Measurements from ENCODE around the gene TMEM135. TPM values are rescaled to one million over a fixed set of nuclear protein-coding genes. Genes with fewer than 3 reads are reported as not detected.

Gene TMEM135
- total and polyA plus RNA-seq, 7 experiments from 2014 or later, result 3.4 to 26.8 (median 10.6) TPM

DNA sequence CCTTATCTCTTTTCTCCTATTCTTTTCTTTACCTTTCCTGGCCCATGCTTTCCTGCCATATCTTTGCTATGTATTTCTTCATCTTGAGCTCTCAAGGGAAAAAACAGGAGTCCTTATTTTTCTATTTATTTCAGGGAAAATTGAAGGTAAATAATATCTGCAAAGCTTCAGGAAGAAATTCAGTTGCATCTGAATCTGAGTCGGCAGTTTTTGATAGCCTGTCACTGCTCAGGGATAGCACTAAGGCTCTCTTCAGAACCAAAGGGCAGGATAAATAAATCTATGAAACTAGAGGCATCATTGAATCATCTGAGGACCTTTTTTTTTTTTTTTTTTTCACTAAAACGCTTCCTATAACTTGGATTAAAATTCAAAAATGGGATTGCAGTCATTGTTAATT is 288.9 kb downstream of the TMEM135 start:
- H3K27ac ChIP-seq (ENCODE audit: low read depth, low read length), result no peak overlapping the region
- no peak overlapping the region for H3K27ac Mint-ChIP-seq
- intact Hi-C loops (cut with micrococcal nuclease), result no loop called here
- H3K27me3 Mint-ChIP-seq, result no peaks in the 10 kb centered on the region
- H3K4me1 Mint-ChIP-seq, result no peaks in the 10 kb centered on the region
- DNase-seq (no peak), ATAC-seq (no peak)
- H3K9me3 ChIP-seq (ENCODE audit: control insufficient read depth in 2 of 3, low read length in 3 of 3), result no peaks in the 10 kb centered on the region
- H3K4me3 Mint-ChIP-seq, result no peak overlapping the region
- H3K27me3 ChIP-seq (ENCODE audit: control insufficient read depth in 2 of 2, insufficient read depth in 2 of 2, low read length in 2 of 2), result no peaks in the 10 kb centered on the region
- H3K4me3 ChIP-seq (ENCODE audit: low read length), result no peak overlapping the region
- ChIA-PET CTCF (no interaction called here), POLR2A (no interaction called here)
- peaks cover 0 to 5% (median 0%) of the 10 kb centered on the region in 11 donors for H3K9me3 Mint-ChIP-seq
- peaks cover 4 to 59% (median 46%) of the 10 kb centered on the region in 5 donors for H3K36me3 Mint-ChIP-seq
- H3K36me3 ChIP-seq (ENCODE audit: control insufficient read depth in 2 of 3, insufficient read depth in 3 of 3, low read length in 3 of 3), result peaks cover 0 to 8% (median 0%) of the 10 kb centered on the region in 3 experiments
- no peaks in the 10 kb centered on the region for H3K4me1 ChIP-seq (ENCODE audit: control insufficient read depth in 2 of 2, insufficient read depth in 2 of 2, low read length in 2 of 2)

DNA sequence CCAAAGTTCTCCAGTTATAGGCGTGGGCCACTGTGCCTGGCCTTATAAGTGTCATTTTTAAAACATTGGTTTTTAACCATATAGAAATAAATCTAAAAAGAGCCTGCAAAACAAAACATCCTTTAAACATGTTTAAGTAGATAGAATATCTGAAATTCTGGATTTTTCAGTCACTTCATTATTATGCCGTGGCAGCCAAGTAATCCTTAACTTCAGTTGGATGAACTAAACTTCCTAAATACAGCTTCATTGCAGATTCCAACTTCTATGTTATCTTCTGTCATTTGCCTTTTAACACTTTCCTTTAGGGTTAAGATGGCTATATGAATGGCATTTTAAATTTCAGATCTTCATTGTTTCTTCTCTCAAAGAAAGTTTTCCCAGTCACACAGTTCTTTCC is 291.4 kb downstream of the TMEM135 start:
- H3K4me3 ChIP-seq (ENCODE audit: low read length), result no peak overlapping the region
- Mint-ChIP-seq H3K4me3 (no peak overlapping the region), H3K27me3 (no peaks in the 10 kb centered on the region), H3K4me1 (no peaks in the 10 kb centered on the region), H3K36me3 (peaks cover 4 to 51% (median 42%) of the 10 kb centered on the region in 5 donors), H3K27ac (no peak overlapping the region), H3K9me3 (peaks cover 0 to 9% (median 2%) of the 10 kb centered on the region in 11 donors)
- DNase-seq (no peak), ATAC-seq (no peak)
- no peak overlapping the region for H3K27ac ChIP-seq (ENCODE audit: low read depth, low read length)
- H3K4me1 ChIP-seq (ENCODE audit: control insufficient read depth in 2 of 2, insufficient read depth in 2 of 2, low read length in 2 of 2), result no peaks in the 10 kb centered on the region
- intact Hi-C loops (cut with micrococcal nuclease), result no loop called here
- H3K27me3 ChIP-seq (ENCODE audit: control insufficient read depth in 2 of 2, insufficient read depth in 2 of 2, low read length in 2 of 2), result no peaks in the 10 kb centered on the region
- CTCF ChIA-PET, result no interaction called here
- no peaks in the 10 kb centered on the region for H3K36me3 ChIP-seq (ENCODE audit: control insufficient read depth in 2 of 3, insufficient read depth in 3 of 3, low read length in 3 of 3)
- POLR2A ChIA-PET, result no interaction called here
- H3K9me3 ChIP-seq (ENCODE audit: control insufficient read depth in 2 of 3, low read length in 3 of 3), result no peaks in the 10 kb centered on the region

- peaks cover 4 to 42% (median 35%) of the 10 kb centered on the region in 5 donors for H3K36me3 Mint-ChIP-seq
- POLR2A ChIA-PET, result no interaction called here
- Histone ChIP-seq H3K27me3 (ENCODE audit: control insufficient read depth in 2 of 2, insufficient read depth in 2 of 2, low read length in 2 of 2) (no peaks in the 10 kb centered on the region), H3K4me1 (ENCODE audit: control insufficient read depth in 2 of 2, insufficient read depth in 2 of 2, low read length in 2 of 2) (no peaks in the 10 kb centered on the region), H3K4me3 (ENCODE audit: low read length) (no peak overlapping the region), H3K9me3 (ENCODE audit: control insufficient read depth in 2 of 3, low read length in 3 of 3) (no peaks in the 10 kb centered on the region), H3K36me3 (ENCODE audit: control insufficient read depth in 2 of 3, insufficient read depth in 3 of 3, low read length in 3 of 3) (no peaks in the 10 kb centered on the region), H3K27ac (ENCODE audit: low read depth, low read length) (no peak overlapping the region)
- peaks cover 0 to 16% (median 2%) of the 10 kb centered on the region in 11 donors for H3K9me3 Mint-ChIP-seq
- no peaks in the 10 kb centered on the region for H3K4me1 Mint-ChIP-seq
- no peak for ATAC-seq
- H3K4me3 Mint-ChIP-seq, result no peak overlapping the region
- intact Hi-C loops (cut with micrococcal nuclease), result no loop called here
- DNase-seq, result no peak
- CTCF ChIA-PET, result no interaction called here
- H3K27ac Mint-ChIP-seq, result no peak overlapping the region
- H3K27me3 Mint-ChIP-seq, result no peaks in the 10 kb centered on the region
These were observed 292.5 kb downstream of the TMEM135 start for GRCh38 chr11:87330187-87330601.

- Histone ChIP-seq H3K4me1 (ENCODE audit: control insufficient read depth in 2 of 2, insufficient read depth in 2 of 2, low read length in 2 of 2) (no peaks in the 10 kb centered on the region), H3K27me3 (ENCODE audit: control insufficient read depth in 2 of 2, insufficient read depth in 2 of 2, low read length in 2 of 2) (no peaks in the 10 kb centered on the region), H3K9me3 (ENCODE audit: control insufficient read depth in 2 of 3, low read length in 3 of 3) (no peaks in the 10 kb centered on the region), H3K27ac (ENCODE audit: low read depth, low read length) (no peak overlapping the region), H3K36me3 (ENCODE audit: control insufficient read depth in 2 of 3, insufficient read depth in 3 of 3, low read length in 3 of 3) (no peaks in the 10 kb centered on the region), H3K4me3 (ENCODE audit: low read length) (no peak overlapping the region)
- ATAC-seq, result no peak
- POLR2A ChIA-PET, result no interaction called here
- no peak overlapping the region for H3K4me3 Mint-ChIP-seq
- H3K4me1 Mint-ChIP-seq, result no peaks in the 10 kb centered on the region
- CTCF ChIA-PET, result no interaction called here
- no peak for DNase-seq
- no peaks in the 10 kb centered on the region for H3K27me3 Mint-ChIP-seq
- peak overlapping the region in 1 of 9 donors; percentile 6 for H3K27ac Mint-ChIP-seq
- intact Hi-C loops (cut with micrococcal nuclease), result no loop called here
- peaks cover 2 to 32% (median 26%) of the 10 kb centered on the region in 5 donors for H3K36me3 Mint-ChIP-seq
- H3K9me3 Mint-ChIP-seq, result peaks cover 0 to 24% (median 3%) of the 10 kb centered on the region in 11 donors
These were observed 293.5 kb downstream of the TMEM135 start for GRCh38 chr11:87331273-87331672.

DNA sequence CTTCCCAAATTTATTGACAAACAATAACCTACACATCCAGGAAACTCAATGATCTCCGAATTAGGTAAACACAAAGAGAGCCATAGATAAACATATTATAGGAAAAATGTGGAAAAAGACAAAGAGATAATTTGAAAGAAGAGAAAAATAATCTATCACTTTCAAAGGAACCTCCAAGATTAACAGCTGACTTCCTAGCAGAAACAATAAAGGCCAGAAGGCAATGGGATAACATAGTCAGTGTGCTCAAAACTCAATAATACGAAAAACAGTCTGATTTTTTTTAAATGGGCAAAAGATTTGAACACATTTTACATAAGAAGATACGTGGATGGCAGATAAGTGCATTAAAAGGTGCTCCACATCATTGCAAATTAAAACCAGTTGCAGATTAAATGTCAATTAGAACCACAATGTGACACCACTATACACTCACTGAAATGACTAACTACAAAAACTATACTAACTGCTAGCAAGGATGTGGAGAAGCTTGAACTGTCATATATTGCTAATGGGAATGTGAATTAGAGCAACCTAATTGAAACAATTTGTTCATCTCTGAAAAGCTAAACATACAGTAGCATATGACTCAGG is 300.4 kb downstream of the TMEM135 start:
- H3K9me3 Mint-ChIP-seq, result peaks cover 10 to 55% (median 19%) of the 10 kb centered on the region in 11 donors

GRCh38 chr11:87339416-87339815 is 301.7 kb downstream of the TMEM135 start:
- Histone ChIP-seq H3K27ac (ENCODE audit: low read depth, low read length) (no peak overlapping the region), H3K4me3 (ENCODE audit: low read length) (no peak overlapping the region), H3K36me3 (ENCODE audit: control insufficient read depth in 2 of 3, insufficient read depth in 3 of 3, low read length in 3 of 3) (no peaks in the 10 kb centered on the region), H3K27me3 (ENCODE audit: control insufficient read depth in 2 of 2, insufficient read depth in 2 of 2, low read length in 2 of 2) (no peaks in the 10 kb centered on the region), H3K9me3 (ENCODE audit: control insufficient read depth in 2 of 3, low read length in 3 of 3) (peaks cover 0 to 19% (median 7%) of the 10 kb centered on the region in 3 experiments), H3K4me1 (ENCODE audit: control insufficient read depth in 2 of 2, insufficient read depth in 2 of 2, low read length in 2 of 2) (no peaks in the 10 kb centered on the region)
- intact Hi-C loops (cut with micrococcal nuclease), result no loop called here
- H3K36me3 Mint-ChIP-seq, result no peaks in the 10 kb centered on the region
- no peak for ATAC-seq
- peaks cover 9 to 46% (median 17%) of the 10 kb centered on the region in 11 donors for H3K9me3 Mint-ChIP-seq
- no peaks in the 10 kb centered on the region for H3K4me1 Mint-ChIP-seq
- no peak overlapping the region for H3K4me3 Mint-ChIP-seq
- DNase-seq, result no peak
- ChIA-PET CTCF (no interaction called here), POLR2A (no interaction called here)
- no peak overlapping the region for H3K27ac Mint-ChIP-seq
- no peaks in the 10 kb centered on the region for H3K27me3 Mint-ChIP-seq

More for the DNA sequence above, 300.4 kb downstream of the TMEM135 start:
- Histone ChIP-seq H3K9me3 (ENCODE audit: control insufficient read depth in 2 of 3, low read length in 3 of 3) (peaks cover 0 to 19% (median 7%) of the 10 kb centered on the region in 3 experiments), H3K4me3 (ENCODE audit: low read length) (no peak overlapping the region), H3K36me3 (ENCODE audit: control insufficient read depth in 2 of 3, insufficient read depth in 3 of 3, low read length in 3 of 3) (no peaks in the 10 kb centered on the region), H3K4me1 (ENCODE audit: control insufficient read depth in 2 of 2, insufficient read depth in 2 of 2, low read length in 2 of 2) (no peaks in the 10 kb centered on the region), H3K27me3 (ENCODE audit: control insufficient read depth in 2 of 2, insufficient read depth in 2 of 2, low read length in 2 of 2) (no peaks in the 10 kb centered on the region), H3K27ac (ENCODE audit: low read depth, low read length) (no peak overlapping the region)
- ChIA-PET CTCF (no interaction called here), POLR2A (no interaction called here)
- intact Hi-C loops (cut with micrococcal nuclease), result no loop called here
- Mint-ChIP-seq H3K36me3 (no peaks in the 10 kb centered on the region), H3K4me3 (no peak overlapping the region), H3K27ac (no peak overlapping the region), H3K27me3 (no peaks in the 10 kb centered on the region), H3K4me1 (no peaks in the 10 kb centered on the region)
- no peak for ATAC-seq
- no peak for DNase-seq

GRCh38 chr11:87347441-87347840 is 309.7 kb downstream of the TMEM135 start:
- ChIA-PET CTCF (no interaction called here), POLR2A (no interaction called here)
- no peaks in the 10 kb centered on the region for H3K36me3 ChIP-seq (ENCODE audit: control insufficient read depth in 2 of 3, insufficient read depth in 3 of 3, low read length in 3 of 3)
- peaks cover 0 to 2% (median 0%) of the 10 kb centered on the region in 11 donors for H3K9me3 Mint-ChIP-seq
- peaks cover 0 to 3% of the 10 kb centered on the region in 2 donors for H3K27me3 ChIP-seq (ENCODE audit: control insufficient read depth in 2 of 2, insufficient read depth in 2 of 2, low read length in 2 of 2)
- H3K4me1 ChIP-seq (ENCODE audit: control insufficient read depth in 2 of 2, insufficient read depth in 2 of 2, low read length in 2 of 2), result no peaks in the 10 kb centered on the region
- peaks cover 0 to 2% (median 1%) of the 10 kb centered on the region in 7 donors for H3K4me1 Mint-ChIP-seq
- intact Hi-C loops (cut with micrococcal nuclease), result no loop called here
- no peak overlapping the region for H3K27ac ChIP-seq (ENCODE audit: low read depth, low read length)
- H3K4me3 Mint-ChIP-seq, result no peak overlapping the region
- DNase-seq (no peak), ATAC-seq (no peak)
- no peak overlapping the region for H3K4me3 ChIP-seq (ENCODE audit: low read length)
- no peaks in the 10 kb centered on the region for H3K9me3 ChIP-seq (ENCODE audit: control insufficient read depth in 2 of 3, low read length in 3 of 3)
- H3K36me3 Mint-ChIP-seq, result no peaks in the 10 kb centered on the region
- no peak overlapping the region for H3K27ac Mint-ChIP-seq
- H3K27me3 Mint-ChIP-seq, result peaks cover 2 to 7% (median 3%) of the 10 kb centered on the region in 5 donors
